ENCODE results near the gene LDLRAP1. TPM values are rescaled to one million over a fixed set of nuclear protein-coding genes. Genes with fewer than 3 reads are reported as not detected.

LDLRAP1 gene
- total RNA-seq, 4 donors from 2014 or later = 7.3 to 18.1 (median 9.2) TPM

DNA sequence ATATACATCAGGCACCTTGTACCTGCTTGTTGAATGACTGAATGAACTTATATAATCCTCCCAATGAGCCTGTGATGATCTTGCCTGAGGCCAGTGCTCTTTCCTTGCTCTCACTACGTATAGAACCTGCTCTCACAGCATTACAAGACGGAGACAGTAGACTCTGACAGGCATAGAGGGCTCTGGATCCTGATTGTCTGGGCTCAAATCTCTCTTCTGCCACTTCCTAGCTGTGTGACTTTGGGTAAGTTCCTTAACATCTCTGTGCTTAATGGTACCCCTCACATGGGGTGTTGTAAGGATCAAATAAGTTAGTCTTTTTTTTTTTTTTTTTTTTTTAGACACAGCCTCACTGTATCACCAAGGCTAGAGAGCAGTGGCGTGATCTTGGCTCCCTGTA, 69.0 kb downstream of the LDLRAP1 start:
- TF ChIP-seq, protein P1, sequence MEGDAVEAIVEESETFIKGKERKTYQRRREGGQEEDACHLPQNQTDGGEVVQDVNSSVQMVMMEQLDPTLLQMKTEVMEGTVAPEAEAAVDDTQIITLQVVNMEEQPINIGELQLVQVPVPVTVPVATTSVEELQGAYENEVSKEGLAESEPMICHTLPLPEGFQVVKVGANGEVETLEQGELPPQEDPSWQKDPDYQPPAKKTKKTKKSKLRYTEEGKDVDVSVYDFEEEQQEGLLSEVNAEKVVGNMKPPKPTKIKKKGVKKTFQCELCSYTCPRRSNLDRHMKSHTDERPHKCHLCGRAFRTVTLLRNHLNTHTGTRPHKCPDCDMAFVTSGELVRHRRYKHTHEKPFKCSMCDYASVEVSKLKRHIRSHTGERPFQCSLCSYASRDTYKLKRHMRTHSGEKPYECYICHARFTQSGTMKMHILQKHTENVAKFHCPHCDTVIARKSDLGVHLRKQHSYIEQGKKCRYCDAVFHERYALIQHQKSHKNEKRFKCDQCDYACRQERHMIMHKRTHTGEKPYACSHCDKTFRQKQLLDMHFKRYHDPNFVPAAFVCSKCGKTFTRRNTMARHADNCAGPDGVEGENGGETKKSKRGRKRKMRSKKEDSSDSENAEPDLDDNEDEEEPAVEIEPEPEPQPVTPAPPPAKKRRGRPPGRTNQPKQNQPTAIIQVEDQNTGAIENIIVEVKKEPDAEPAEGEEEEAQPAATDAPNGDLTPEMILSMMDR (IDR thresholded peaks at IDR 0.05; ENCODE audit: low read depth) = no peak

DNA sequence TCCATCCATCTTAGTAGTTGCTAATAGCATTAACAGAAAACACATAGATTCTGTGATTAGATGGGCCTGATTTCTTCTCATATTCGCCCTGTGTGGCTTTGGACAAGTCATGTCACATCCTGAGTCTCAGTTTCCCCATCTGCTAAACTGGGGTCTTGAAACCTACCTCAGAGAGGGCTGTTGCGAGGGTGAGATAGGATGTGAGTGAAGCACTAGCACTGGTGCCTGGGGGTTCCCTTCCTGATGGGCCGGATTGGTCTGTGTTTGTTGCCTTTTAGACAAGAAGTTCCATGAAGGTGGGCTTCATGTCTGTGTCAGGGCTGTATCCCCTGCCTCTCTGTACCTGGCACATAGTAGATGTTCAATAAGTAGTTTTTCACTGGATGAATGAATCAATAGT, 69.7 kb downstream of the LDLRAP1 start:
- TF ChIP-seq, protein P1 (IDR thresholded peaks at IDR 0.05; ENCODE audit: low read depth) = no peak

DNA sequence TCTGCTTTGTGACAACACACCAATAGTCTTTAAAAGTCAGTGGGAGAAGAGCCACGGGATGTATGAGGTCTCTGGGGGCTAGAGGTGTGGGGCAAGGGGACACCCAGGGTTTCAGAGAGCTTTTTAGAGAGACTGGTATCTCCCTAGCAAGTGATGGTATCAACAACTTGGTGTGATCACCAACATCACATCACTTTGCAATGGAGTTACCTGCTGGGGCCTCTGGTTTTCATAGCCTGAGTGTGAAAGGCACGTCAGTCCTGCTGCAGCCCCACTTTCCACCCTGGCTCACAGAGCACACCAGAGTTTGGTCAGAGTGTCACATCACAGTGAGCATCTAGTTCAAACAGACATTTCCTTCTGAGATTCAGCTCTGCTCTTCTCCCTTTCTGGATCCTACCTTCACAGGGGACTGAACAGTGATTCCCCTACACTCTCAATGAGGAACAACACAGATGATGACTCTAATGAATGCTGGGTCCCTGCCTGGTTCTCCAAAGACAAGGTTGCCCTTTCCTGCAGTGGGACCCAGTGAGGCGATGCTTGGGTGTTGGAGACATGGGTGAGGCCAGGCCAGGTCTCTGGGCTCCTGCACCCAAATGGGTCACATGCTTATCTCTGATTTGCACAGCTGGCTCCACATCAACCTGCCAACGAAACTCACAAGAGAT, 71.2 kb downstream of the LDLRAP1 start:
- TF ChIP-seq, protein P1 (IDR thresholded peaks at IDR 0.05; ENCODE audit: low read depth) = no peak

DNA sequence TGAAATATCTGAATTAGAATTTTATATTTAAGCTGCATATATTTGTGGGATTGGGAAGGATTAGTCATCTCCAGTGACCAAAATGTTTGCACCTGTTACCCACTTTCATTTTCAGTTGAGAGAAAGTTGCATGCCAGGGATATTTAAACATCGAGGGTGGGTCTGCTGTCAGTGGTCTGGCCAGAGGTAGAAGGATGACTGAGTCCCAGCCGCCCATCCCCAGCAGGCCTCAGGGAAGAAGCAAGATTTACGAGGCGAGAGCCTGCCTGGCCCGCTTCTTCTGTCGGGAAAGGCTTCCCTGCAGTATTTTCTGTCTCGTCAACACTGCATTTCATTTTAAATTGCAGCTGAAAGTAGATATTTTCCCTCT, 71.8 kb downstream of the LDLRAP1 start:
- TF ChIP-seq, protein P1 (IDR thresholded peaks at IDR 0.05; ENCODE audit: low read depth) = no peak

DNA sequence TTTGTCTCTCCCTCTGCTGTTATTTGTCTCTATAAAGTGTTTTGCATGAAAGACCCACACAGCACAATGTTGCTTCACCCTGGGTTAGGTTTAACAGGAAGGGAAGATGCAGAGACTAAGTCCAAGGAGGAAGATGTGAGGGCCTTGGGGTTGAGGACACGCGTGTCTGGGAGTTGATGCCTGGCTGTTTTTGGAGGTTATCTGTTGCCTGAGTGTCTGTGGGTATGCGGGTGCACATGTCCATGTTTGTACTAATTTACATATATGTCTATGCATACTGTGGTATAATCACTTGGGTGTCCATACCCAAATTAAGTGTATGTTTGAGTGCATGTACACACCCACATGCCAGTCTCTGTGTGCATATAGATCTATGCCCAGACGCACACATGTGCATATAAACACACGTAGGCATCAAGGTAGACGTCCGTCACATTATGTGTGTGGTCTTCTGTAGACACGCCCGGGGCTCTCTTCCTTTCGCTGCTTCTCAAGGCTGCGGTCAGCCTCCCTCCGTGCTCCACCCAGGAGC, 72.2 kb downstream of the LDLRAP1 start:
- TF ChIP-seq, protein P1 (IDR thresholded peaks at IDR 0.05; ENCODE audit: low read depth) = no peak

DNA sequence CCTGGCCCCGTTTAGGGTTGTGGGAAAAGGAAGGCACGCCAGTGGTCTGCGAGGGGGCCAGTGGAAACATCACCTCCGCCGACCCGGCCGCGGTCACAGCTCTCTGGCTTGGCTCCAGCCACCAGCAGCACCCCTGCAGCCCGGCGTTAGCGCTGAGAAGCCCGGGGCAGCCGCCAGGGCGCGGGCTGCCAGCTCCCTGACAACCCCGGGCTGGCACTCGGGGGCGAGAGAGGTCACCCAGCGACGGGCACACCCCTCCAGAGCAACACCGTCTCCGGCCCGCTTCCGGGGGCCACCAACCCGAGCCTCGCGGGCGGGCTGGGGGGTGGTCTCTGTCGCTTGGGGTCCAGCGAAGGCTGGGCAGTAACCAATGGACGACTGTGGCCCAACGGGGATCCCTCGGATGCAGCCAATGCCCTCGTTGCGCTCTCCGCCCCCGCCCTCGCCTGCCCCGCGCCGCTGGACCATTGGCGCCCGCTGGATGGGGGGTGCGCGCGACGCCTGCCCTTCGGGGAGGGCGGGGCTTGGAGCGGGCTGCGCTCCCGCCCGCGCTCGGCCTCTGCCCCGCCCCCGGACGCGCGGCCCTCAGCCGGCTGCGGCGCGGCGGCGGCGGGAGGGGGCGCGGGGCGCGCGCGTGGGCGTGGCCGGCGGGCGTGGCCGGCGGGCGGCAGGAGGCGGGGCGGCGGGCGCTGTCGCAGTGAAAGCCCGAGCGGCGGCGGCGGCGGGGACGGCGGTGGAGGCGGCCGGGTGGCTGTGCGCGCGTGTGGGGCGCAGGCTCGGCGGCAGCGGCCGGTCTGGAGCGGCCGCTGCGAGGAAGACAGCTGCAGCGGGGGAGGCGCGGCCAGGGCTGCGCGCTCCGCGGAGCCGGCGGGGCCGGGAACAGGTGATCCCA, 72.9 kb downstream of the LDLRAP1 start, which contains the start of gene MAN1C1:
Gene MAN1C1 (plus strand): TSS at position 697 of the 892 bp plus-strand sequence. CDS start 1,007 bp downstream, outside the sequence.
- TF ChIP-seq, protein P1 (IDR thresholded peaks at IDR 0.05; ENCODE audit: low read depth) = no peak

All from subcutaneous adipose tissue (tissue), 4 donors.